GM21526 (cell line): ENCODE data around the gene RNASE2.
"Not testable (repeated sequence)": the region's sequence is repeated elsewhere in the genome, so short reads cannot be mapped to it uniquely, and the experiment has no call there.

ENCODE experiments used
- ATAC-seq: cut with Tn5 transposase; IDR thresholded peaks from one replicate; pipeline ENCODE4 v1.9.1; 2021; ENCODE audit warnings: moderate library complexity; ENCODE audit not compliant: unreplicated experiment, low FRiP score

The RNASE2 gene

DNA sequence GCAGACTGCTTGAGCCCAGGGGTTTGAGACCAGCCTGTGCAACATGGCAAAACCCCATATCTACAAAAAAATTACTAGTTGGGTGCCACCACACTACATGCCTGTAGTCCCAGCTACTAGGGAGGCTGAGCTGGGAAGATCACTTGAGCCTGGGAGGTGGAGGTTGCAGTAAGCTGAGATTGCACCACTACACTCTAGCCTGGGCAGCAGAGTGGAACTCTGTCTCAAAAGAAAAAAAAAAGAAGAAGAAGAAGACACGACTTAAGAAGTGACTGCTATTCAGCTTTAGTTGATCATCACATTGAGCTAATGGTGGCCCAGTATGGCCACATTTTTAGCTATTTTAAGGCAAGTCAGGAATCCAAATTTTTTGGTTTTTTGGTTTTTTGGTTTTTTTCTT lies 25.6 kb downstream of the RNASE2 start:
- no peak for ATAC-seq

DNA sequence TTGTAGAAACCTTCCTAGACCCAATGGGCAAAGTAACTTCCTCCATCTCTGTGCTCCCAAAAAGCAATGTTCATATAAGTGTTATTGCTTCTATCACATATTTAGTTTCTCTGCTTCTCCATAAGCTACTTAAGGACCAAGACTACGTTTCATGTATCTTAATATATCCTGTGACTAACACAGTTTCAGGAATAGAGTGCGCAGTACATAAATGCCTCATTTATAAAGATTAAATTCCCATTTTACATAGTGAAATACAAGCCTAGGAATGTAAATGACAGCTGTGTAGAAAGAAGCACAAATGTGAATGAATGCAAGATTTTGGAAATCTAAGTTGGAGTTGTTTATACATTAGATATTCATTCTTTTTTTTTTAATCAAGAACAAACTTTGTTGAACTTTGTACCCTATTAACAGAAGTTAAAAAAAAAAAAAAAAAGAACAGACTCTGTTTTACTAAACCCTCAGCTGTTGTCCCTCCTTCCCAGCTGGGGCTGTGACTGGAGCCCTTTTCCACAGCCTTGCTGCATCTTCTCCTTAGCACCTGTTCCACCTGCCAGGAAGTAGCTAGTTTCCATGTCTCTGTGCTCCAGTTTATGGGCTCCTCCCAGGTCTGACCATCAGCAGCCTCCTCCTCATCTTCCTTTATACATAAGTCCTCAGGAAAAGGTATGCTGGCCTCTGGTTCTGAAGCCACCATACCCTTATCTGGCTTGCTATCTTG lies 27.5 kb downstream of the RNASE2 start:
- no peak for ATAC-seq

- not testable (repeated sequence) for ATAC-seq
Observed at GRCh38 chr14:20985650-20986049, 30.4 kb downstream of the RNASE2 start.

DNA sequence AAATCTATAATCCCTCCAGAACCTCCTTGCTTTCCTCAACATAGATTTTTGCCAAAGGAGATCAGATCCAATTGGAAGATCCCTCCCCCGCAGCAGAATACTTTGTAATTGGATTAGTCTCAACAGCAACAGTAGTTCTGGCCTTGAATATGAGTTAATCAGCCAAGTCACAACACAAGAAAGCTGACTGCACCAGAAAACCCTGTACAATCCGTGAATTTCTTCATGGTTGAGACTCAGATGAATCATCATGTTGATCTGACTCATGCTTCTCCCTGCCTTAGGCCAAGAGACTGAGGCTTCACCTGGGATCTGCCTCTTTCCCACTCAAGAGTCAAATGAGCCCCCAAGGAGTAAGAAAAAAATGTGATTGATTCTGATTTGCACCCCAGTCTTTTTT lies 31.5 kb downstream of the RNASE2 start:
- ATAC-seq = no peak

- ATAC-seq = no peak
Observed at GRCh38 chr14:20988717-20989470, 33.6 kb downstream of the RNASE2 start.

DNA sequence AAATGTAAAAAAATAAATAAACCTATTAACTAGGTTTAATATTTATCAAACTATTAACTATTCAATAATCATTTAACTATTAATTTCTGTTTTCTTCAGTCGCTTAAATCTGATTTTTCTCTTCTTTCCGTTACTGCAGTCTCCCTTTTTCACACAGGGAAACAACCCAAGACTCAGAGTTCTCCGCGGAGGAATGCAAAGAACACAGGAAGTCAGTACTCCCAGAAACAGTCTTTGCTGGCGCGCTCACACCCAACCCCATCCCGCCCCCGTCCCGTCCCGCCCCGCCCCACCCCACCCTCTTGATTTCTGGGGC lies 34.1 kb downstream of the RNASE2 start:
- ATAC-seq = no peak

- ATAC-seq = peak; percentile 88
Observed at GRCh38 chr14:20989787-20990600, 34.7 kb downstream of the RNASE2 start, which contains the start of gene METTL17. Gene METTL17 (plus strand): TSS chr14:20989980. CDS start chr14:20990003, 23 bp downstream.

DNA sequence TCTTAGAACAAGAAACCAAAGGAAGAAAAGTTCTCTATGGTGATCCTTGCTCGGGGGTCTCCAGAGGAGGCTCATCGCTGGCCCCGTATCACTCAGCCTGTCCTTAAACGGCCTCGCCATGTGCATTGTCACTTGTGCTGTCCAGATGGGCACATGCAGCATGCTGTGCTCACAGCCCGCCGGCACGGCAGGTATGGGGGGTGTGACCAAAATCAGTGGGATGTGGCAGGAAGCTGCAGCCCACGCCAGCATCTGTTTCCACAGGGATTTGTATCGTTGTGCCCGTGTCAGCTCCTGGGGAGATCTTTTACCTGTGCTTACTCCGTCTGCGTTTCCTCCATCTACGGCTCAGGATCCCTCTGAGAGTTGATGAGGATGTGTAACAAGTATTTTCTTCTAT lies 41.2 kb downstream of the RNASE2 start:
- ATAC-seq = no peak

GRCh38 chr14:20997115-20997514 lies 41.8 kb downstream of the RNASE2 start:
- ATAC-seq = no peak

DNA sequence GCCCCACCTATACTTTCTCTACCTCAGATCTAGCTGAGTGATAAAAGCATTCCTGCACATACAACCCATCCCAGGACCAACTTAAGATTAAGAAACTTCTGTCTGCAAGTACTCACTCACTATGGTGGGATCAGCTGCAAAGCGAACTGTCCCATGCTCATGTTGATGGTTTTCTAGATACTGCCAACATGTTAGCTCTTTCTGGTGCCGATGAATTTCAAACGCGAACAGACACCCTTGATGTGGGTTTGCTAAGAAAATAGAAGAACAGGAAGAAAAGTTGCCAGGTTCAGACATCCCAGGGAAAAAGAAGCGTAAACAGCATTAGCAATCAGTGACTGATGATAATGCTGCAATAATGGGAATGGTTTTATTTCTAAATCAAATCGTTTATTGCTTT lies 42.3 kb downstream of the RNASE2 start:
- no peak for ATAC-seq

DNA sequence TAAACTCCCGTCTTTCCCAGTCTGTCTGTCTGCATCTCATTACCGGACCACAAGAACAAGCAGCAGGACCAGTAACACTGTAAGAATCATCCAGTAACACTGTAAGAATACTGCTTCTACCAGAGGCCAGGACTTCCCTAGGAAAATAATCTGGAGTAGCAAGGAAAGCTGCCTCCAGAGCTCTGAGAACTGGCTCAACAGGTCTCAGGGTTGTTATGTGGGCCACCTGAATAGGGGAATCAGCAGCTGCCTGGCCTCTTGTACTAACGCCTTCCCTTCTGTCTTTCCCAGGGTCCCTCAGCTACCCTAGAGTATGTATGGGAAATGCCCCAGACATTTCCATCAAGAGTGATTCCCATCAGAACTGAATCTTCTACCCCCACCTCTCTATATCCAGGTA lies 42.9 kb downstream of the RNASE2 start:
- no peak for ATAC-seq

GRCh38 chr14:20998674-20999366 lies 43.5 kb downstream of the RNASE2 start, which contains the start of gene SLC39A2:
Gene SLC39A2 (plus strand): TSS chr14:20999293. CDS start chr14:20999447, 154 bp downstream.
- no peak for ATAC-seq

DNA sequence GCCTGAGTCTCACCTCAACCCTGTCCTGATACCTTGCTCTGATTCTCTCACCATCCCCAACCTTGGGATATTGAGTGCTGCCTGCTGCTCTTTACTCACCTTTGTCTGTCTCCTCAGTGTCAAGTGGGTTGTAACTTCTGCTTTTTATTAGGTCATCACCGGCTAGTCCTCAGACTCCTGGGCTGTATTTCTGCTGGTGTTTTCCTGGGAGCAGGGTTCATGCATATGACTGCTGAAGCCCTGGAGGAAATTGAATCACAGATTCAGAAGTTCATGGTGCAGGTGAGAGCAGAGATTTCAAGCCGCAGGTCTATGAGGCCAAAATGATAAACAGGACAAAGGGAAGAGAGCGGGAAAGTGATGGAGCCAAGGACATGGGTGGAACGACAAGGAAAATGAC lies 44.3 kb downstream of the RNASE2 start:
- ATAC-seq = no peak

- ATAC-seq = no peak
Observed at GRCh38 chr14:21001218-21001617, 45.9 kb downstream of the RNASE2 start.

- no peak for ATAC-seq
Observed at GRCh38 chr14:21003788-21004346, 48.6 kb downstream of the RNASE2 start.
